Thoracic aorta (tissue), 2 donors: Measurements from ENCODE around the gene TXNRD2. TPM values are rescaled to one million over a fixed set of nuclear protein-coding genes. Genes with fewer than 3 reads are reported as not detected.
A peak's percentile ranks its signal among the peaks of the same experiment; 100 is the strongest.

Experiments used
- ATAC-seq: fragments of 150-250 bp; one replicate; pipeline ENCODE4 v1.8.0; 2017; ENCODE audit warnings: low read depth; ENCODE audit not compliant: insufficient number of reproducible peaks, low FRiP score
- DNase-seq: peaks from one replicate; pipeline ENCODE4 v3.0.0-alpha.2; 2020; ENCODE audit warnings: low spot score
- H3K27ac ChIP-seq, 2 donors: fragments of 200-600 bp; sonication (generic); 1 replicate in 1 of 2; 2 replicates in 1 of 2; pipeline ENCODE4 v1.5.1; 2016; ENCODE audit warnings: mild to moderate bottlenecking in 2 of 2, moderate library complexity in 2 of 2
- H3K27me3 ChIP-seq: fragments of 200-600 bp; sonication (generic); replicated peaks from 2 replicates; pipeline ENCODE4 v1.6.0; 2016; ENCODE audit warnings: mild to moderate bottlenecking; ENCODE audit not compliant: insufficient read depth
- H3K36me3 ChIP-seq: fragments of 200-600 bp; sonication (generic); one replicate; pipeline ENCODE4 v1.5.1; 2016
- H3K4me1 ChIP-seq, 2 donors: fragments of 200-600 bp; sonication (generic); 1 replicate in 1 of 2; 2 replicates in 1 of 2; pipeline versions ENCODE4 v1.5.1 to v1.6.0; 2016; ENCODE audit warnings: low read depth in 2 of 2, mild to moderate bottlenecking in 1 of 2; ENCODE audit not compliant: control insufficient read depth in 1 of 2
- H3K4me3 ChIP-seq: fragments of 200-600 bp; sonication (generic); 2 replicates; pipeline ENCODE4 v1.5.1; 2016; ENCODE audit warnings: mild to moderate bottlenecking
- H3K9me3 ChIP-seq: fragments of 200-600 bp; sonication (generic); 2 replicates; pipeline ENCODE4 v1.5.1; 2016
- CTCF ChIP-seq: fragments of 200-600 bp; sonication (generic); IDR thresholded peaks from one replicate; pipeline ENCODE4 v1.5.1; 2019; ENCODE audit warnings: antibody characterized with exemption
- total RNA-seq, 2 donors: library from RNA; depleted of rRNA; stranded (reverse); fragments of >200 nt; gene quantifications; one replicate each; pipeline versions ENCODE4 v1.1.0 to v1.2.3, GENCODE V29; 2016

Gene TXNRD2
- total RNA-seq, 2 donors from 2014 or later = 27.4 to 37.6 TPM

GRCh38 chr22:19948057-19948760, 6.6 kb upstream of the TXNRD2 start:
- H3K9me3 ChIP-seq = no peaks in the 10 kb centered on the region
- peaks cover 30 to 71% of the 10 kb centered on the region in 2 donors for H3K4me1 ChIP-seq
- peak overlapping the region; percentile 38 to 56 for H3K27ac ChIP-seq
- DNase-seq (no peak), ATAC-seq (no peak)
- TF ChIP-seq CTCF = no peak
- H3K36me3 ChIP-seq = no peaks in the 10 kb centered on the region
- H3K4me3 ChIP-seq = no peak overlapping the region
- no peaks in the 10 kb centered on the region for H3K27me3 ChIP-seq

GRCh38 chr22:19943082-19944026, 1.7 kb upstream of the TXNRD2 start:
- peaks cover 30 to 65% of the 10 kb centered on the region in 2 donors for H3K4me1 ChIP-seq
- no peaks in the 10 kb centered on the region for H3K9me3 ChIP-seq
- peak overlapping the region; percentile 91 to 100 for H3K27ac ChIP-seq
- TF ChIP-seq CTCF = peak; percentile 9
- no peaks in the 10 kb centered on the region for H3K27me3 ChIP-seq
- ATAC-seq = peak; percentile 77
- peak overlapping the region; percentile 78 for H3K4me3 ChIP-seq
- DNase-seq = no peak
- no peaks in the 10 kb centered on the region for H3K36me3 ChIP-seq

- Histone ChIP-seq H3K27ac (peak overlapping the region; percentile 91 to 100), H3K36me3 (no peaks in the 10 kb centered on the region), H3K4me3 (peak overlapping the region; percentile 78), H3K27me3 (no peaks in the 10 kb centered on the region), H3K9me3 (no peaks in the 10 kb centered on the region), H3K4me1 (peaks cover 27 to 55% of the 10 kb centered on the region in 2 donors)
- no peak for TF ChIP-seq CTCF
- DNase-seq (no peak), ATAC-seq (peak; percentile 72)
Measured at GRCh38 chr22:19942157-19943081, 801 bp upstream of the TXNRD2 start.

GRCh38 chr22:19940536-19941364, 868 bp downstream of the TXNRD2 start:
- no peaks in the 10 kb centered on the region for H3K27me3 ChIP-seq
- H3K27ac ChIP-seq = peak overlapping the region; percentile 91 to 100
- H3K36me3 ChIP-seq = no peaks in the 10 kb centered on the region
- peak overlapping the region; percentile 78 for H3K4me3 ChIP-seq
- TF ChIP-seq CTCF = no peak
- H3K9me3 ChIP-seq = no peaks in the 10 kb centered on the region
- ATAC-seq = no peak
- peaks cover 22 to 41% of the 10 kb centered on the region in 2 donors for H3K4me1 ChIP-seq
- no peak for DNase-seq
